Ishikawa (cell line): ENCODE measurements around the gene TTC23L.

Experiments
- CEBPB ChIP-seq: IDR thresholded peaks from 2 replicates; pipeline ENCODE4 v1.6.1; 2012
- TCF12 ChIP-seq: IDR thresholded peaks from 2 replicates; pipeline ENCODE4 v1.6.1; 2012; ENCODE audit warnings: low read depth
- TF ChIP-seq, protein P1 (sequence below): IDR thresholded peaks from 2 replicates; pipeline ENCODE4 v1.6.1; 2012
- TF ChIP-seq, protein P2 (sequence below): IDR thresholded peaks from 2 replicates; pipeline ENCODE4 v1.6.1; 2012; ENCODE audit warnings: low read depth, mild to moderate bottlenecking

DNA sequence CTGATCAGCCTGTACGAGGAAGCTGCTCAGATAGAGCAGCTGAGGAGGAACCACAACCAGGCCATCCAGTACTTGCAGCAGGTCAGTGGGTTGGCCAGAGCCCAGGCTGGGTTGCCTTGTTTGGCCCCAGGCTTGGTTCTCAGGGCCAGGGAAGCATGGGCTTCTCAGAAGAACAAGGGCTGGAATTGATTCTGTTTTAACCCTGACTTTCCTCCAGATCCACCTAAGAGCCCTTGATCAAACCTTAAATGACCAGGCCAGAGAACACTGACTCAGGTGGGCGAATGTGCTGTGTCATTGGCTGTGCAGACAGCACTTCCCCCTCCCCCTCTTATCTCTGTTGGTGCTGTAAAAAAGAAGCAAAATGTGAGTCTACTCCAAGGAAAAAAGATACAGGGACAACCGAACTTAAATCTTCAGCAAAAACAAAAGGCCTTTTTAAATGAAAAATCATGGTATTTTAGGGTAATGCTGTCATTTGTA, 28.1 kb downstream of the TTC23L start:
- TF ChIP-seq CEBPB (no peak), TCF12 (no peak)
- TF ChIP-seq, protein P1, sequence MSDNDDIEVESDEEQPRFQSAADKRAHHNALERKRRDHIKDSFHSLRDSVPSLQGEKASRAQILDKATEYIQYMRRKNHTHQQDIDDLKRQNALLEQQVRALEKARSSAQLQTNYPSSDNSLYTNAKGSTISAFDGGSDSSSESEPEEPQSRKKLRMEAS: no peak
- TF ChIP-seq, protein P2, sequence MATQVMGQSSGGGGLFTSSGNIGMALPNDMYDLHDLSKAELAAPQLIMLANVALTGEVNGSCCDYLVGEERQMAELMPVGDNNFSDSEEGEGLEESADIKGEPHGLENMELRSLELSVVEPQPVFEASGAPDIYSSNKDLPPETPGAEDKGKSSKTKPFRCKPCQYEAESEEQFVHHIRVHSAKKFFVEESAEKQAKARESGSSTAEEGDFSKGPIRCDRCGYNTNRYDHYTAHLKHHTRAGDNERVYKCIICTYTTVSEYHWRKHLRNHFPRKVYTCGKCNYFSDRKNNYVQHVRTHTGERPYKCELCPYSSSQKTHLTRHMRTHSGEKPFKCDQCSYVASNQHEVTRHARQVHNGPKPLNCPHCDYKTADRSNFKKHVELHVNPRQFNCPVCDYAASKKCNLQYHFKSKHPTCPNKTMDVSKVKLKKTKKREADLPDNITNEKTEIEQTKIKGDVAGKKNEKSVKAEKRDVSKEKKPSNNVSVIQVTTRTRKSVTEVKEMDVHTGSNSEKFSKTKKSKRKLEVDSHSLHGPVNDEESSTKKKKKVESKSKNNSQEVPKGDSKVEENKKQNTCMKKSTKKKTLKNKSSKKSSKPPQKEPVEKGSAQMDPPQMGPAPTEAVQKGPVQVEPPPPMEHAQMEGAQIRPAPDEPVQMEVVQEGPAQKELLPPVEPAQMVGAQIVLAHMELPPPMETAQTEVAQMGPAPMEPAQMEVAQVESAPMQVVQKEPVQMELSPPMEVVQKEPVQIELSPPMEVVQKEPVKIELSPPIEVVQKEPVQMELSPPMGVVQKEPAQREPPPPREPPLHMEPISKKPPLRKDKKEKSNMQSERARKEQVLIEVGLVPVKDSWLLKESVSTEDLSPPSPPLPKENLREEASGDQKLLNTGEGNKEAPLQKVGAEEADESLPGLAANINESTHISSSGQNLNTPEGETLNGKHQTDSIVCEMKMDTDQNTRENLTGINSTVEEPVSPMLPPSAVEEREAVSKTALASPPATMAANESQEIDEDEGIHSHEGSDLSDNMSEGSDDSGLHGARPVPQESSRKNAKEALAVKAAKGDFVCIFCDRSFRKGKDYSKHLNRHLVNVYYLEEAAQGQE: no peak
